Mesodermal cell (in vitro differentiated cells): ENCODE measurements around the gene ADGRV1.

ENCODE experiments used
- H3K27ac ChIP-seq: 2 replicates; pipeline ENCODE4 v1.7.0; 2013; ENCODE audit warnings: mild to moderate bottlenecking, low read depth, low read length, moderate library complexity; ENCODE audit not compliant: severe bottlenecking
- H3K36me3 ChIP-seq: 2 replicates; pipeline ENCODE4 v1.7.1; 2013; ENCODE audit warnings: mild to moderate bottlenecking, low read length, moderate library complexity; ENCODE audit not compliant: control insufficient read depth, insufficient read depth
- H3K4me1 ChIP-seq: one replicate; pipeline ENCODE4 v1.7.1; 2013; ENCODE audit warnings: mild to moderate bottlenecking, low read length; ENCODE audit not compliant: insufficient read depth, control insufficient read depth, poor library complexity, severe bottlenecking
- H3K4me3 ChIP-seq: 2 replicates; pipeline ENCODE4 v1.7.0; 2013; ENCODE audit warnings: low read length, control low read depth, mild to moderate bottlenecking; ENCODE audit not compliant: insufficient read depth, poor library complexity, severe bottlenecking; ENCODE audit errors: extremely low read depth
- H3K9me3 ChIP-seq: 2 replicates; pipeline ENCODE4 v1.7.1; 2013; ENCODE audit warnings: mild to moderate bottlenecking, low read length, moderate library complexity; ENCODE audit not compliant: control insufficient read depth
- WGBS, 2 experiments: methylation state at CpG; one replicate each; pipeline ENCODE4 v1.1.5; 2013; ENCODE audit warnings: missing lambda C conversion rate in 2 of 2; ENCODE audit not compliant: insufficient coverage in 2 of 2; 5-methylcytosine and 5-hydroxymethylcytosine counted together

ADGRV1 gene

DNA sequence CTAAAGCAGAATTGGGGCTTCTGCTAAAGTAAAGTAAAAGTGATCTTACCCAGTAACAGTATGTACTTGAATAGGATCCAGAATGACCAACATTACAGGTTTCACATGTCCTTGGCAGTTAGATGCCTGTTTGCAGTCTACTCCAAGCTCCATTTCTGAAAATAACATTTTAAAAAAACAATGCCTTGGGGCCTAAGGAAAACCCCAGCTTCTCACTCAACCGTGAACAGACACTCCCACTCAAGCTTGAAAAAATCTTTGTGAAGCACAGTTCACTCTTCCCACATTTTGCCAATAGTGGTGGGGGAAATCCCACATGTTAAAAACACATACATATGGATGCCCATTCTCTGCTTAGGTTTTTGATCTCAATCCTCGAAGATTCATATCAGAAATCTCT, 520.4 kb downstream of the ADGRV1 start:
- no peaks in the 10 kb centered on the region for H3K36me3 ChIP-seq
- WGBS, 2 experiments: 67% methylated on average over 1 of the region's 2 CpGs; no CpG with 5 or more reads in 1 of the 2 experiments
- H3K4me3 ChIP-seq: no peak overlapping the region
- no peak overlapping the region for H3K27ac ChIP-seq
- no peaks in the 10 kb centered on the region for H3K9me3 ChIP-seq
- no peaks in the 10 kb centered on the region for H3K4me1 ChIP-seq

DNA sequence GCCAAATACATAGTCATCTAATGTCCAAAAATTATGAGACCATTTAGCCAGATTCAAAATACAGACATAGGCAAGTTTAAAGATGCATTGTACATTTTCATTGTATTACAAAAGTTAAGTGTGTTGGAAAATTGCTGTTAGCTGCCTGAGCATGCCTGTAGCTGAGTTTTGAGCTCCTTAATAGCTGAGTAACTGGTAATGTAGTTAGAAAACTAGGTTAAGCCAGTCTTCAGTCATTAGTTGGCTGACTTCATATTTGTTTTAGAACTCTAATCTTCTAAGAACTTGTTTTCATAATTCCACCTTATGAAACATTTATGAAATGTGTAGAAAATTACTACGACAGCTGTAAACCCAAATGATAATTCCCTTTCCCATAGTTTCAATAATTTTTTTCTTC, 531.2 kb downstream of the ADGRV1 start:
- H3K36me3 ChIP-seq: no peaks in the 10 kb centered on the region
- no peaks in the 10 kb centered on the region for H3K9me3 ChIP-seq
- H3K4me1 ChIP-seq: peaks cover 11% of the 10 kb centered on the region
- H3K27ac ChIP-seq: no peak overlapping the region
- WGBS, 2 experiments: 100% methylated on average over 1 of the region's 1 CpG; no CpG with 5 or more reads in 1 of the 2 experiments
- H3K4me3 ChIP-seq: no peak overlapping the region

DNA sequence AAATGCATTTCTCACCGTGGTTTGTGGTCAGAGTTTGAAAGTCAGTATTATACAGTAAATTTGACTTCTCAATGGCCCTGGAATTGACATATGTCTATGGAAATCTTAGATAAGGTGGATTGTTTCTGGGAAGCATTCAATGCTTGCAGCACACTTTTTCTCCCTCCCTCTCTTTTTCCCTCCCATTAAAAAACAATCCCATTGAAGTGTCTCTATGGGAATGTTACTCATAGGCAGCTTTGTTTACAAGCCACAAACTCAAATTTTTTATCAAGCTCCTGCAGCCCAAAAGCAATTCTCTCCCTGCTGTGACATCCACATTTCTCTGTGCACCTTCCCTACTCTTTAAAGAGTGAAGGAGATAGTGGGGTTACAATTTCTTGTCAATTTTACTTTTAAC, 532.4 kb downstream of the ADGRV1 start:
- H3K9me3 ChIP-seq: no peaks in the 10 kb centered on the region
- peaks cover 17% of the 10 kb centered on the region for H3K4me1 ChIP-seq
- 80 to 83% methylated on average over 1 of the region's 1 CpG for WGBS, 2 experiments
- H3K4me3 ChIP-seq: no peak overlapping the region
- H3K36me3 ChIP-seq: no peaks in the 10 kb centered on the region
- H3K27ac ChIP-seq: no peak overlapping the region

DNA sequence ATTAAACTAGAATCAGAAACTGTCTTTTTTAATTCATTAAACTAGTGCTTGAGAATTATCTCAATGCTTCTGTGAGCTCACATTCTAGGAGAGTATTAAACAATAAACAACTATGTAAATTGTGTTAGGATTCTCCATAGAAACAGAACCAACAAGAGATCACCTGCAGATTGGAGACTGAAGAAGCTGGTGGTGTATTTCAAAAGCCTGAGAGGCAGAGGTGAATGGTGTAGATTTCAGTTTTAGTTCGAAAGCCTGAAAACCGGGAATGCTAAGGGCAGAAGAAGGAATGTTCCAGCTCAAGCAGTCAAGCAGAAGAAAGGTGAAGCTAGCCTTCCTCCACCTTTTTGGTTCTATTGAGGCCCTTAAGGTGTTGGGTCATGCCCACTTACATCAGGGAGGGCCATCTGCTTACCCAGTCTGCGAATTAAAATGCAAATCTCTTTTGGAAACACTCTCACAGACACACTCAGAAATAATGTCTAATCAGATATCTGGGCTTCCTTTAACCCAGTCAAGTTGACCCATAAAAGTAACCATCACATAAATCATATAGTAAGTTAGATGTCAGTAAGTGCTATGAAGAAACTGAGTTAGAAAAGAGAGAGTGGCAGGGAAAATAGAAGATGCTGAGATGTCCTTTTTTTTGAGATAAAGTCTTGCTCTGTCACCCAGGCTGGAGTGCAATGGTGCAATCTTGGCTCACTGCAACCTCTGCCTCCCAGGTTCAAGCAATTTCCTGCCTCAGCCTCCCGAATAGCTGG, 533.1 kb downstream of the ADGRV1 start:
- 84 to 89% methylated on average over 2 to 3 of the region's 4 CpGs for WGBS, 2 experiments
- H3K27ac ChIP-seq: no peak overlapping the region
- no peaks in the 10 kb centered on the region for H3K36me3 ChIP-seq
- peaks cover 17% of the 10 kb centered on the region for H3K4me1 ChIP-seq
- no peak overlapping the region for H3K4me3 ChIP-seq
- H3K9me3 ChIP-seq: no peaks in the 10 kb centered on the region

DNA sequence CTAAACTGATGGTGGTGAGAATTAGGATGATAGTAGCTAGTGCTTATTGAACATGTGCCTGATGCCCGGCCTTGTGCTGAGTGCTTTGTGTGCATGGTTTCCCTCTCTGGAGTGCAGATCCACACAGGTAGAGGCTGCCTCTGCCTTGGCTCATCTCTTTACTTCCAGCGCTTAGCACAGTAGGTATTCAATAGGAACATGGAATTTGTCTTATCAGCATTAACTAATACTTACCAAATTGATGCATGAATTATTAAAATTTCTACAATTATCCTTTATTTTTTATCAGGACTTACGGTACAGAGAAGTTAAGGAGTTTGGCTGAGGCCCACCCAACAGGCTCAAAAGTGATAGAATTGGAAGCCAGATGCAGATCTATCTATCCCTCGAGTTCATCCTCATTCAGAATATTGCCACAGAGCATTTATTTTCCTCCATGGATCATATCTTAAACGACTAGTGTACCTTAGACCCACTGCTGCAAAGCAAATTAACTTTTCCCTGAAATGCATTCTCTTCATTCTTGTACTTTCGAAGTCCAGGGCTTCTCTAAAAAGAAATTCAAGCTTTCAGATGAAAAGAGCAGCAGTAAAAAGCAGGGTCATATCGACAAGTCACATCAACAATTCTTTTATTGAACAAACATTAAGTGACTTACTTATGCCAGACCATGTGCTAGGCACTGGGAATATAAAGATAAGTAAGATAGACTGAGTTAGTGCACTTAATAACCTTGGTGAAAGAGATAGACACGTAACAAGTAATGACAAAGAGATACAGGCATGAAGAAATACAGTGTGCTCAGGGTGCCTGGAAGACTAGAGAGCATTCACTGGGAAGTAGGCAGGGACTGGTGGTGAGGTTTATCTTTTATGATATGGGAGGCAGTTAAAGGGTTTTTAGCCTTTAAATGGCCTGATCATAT, 534.5 kb downstream of the ADGRV1 start:
- WGBS, 2 experiments: 95% methylated on average over 6 of the region's 8 CpGs
- no peaks in the 10 kb centered on the region for H3K9me3 ChIP-seq
- H3K36me3 ChIP-seq: no peaks in the 10 kb centered on the region
- peaks cover 17% of the 10 kb centered on the region for H3K4me1 ChIP-seq
- H3K27ac ChIP-seq: no peak overlapping the region
- H3K4me3 ChIP-seq: no peak overlapping the region

DNA sequence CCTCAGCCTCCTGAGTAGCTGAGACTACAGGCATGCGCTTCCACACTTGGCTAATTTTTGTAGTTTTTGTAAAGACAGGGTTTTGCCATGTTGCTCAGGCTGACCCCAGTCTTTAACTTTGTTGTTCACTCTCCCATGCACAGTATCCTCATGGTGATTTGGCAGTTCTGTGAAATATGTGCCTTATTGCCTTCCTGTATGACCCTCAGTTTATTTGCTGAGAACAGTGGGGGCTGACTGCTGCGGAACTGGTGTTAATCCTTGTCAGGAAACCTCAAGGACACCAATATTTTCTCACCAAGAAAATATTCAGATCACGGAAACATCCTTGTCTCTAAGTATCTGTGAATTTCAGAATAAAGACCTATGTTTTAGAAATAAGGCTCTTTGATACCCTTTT, 536.7 kb downstream of the ADGRV1 start:
- Histone ChIP-seq H3K4me1 (peaks cover 17% of the 10 kb centered on the region), H3K4me3 (no peak overlapping the region), H3K27ac (no peak overlapping the region), H3K36me3 (no peaks in the 10 kb centered on the region), H3K9me3 (no peaks in the 10 kb centered on the region)
- no CpG with 5 or more reads among the region's 3 CpGs for WGBS, 2 experiments

DNA sequence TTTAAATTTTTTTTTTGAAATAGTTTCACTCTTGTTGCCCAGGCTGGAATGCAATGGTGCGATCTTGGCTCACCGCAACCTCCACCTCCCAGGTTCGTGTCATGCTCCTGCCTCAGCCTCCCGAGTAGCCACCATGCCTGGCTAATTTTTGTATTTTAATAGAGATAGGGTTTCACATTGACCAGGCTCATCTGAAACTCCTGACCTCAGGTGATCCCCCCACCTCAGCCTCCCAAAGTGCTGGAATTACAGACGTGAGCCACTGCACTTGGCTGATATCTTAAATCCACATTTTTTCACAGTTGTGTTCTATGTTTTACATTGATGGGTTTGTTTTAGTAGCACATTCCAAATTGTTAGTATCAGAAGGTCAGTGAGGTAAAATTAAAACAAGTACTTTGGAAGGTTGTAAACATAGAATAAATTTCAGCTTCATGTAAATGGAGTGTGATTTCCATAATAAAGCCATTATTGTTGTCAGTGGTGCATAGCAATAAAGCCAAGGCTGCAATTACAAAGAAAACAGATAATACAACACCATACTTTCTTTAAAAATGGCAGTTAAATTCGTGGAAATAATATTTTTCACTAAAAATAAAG, 537.3 kb downstream of the ADGRV1 start:
- no peak overlapping the region for H3K4me3 ChIP-seq

DNA sequence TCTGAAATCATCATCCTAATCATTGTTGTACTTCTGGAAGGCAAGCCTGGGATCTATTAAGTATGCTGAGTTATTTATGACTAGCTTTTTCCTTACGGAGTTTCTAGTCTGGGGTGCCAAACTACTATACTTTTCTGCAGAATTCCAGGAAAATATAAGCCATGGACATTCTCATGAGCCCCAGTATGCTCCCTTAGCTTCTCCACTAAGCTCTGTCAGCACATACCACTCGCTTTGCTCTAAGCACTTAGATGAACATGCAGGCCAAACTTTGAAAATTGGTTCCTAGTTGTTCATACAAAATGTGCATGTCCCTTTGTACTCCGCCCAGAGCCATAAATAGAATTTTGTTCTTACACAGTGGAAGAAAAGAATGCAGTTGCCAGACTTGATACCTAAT, 539.9 kb downstream of the ADGRV1 start:
- Histone ChIP-seq H3K4me3 (no peak overlapping the region), H3K27ac (no peak overlapping the region), H3K9me3 (no peaks in the 10 kb centered on the region), H3K36me3 (no peaks in the 10 kb centered on the region), H3K4me1 (peaks cover 9% of the 10 kb centered on the region)
- 94 to 100% methylated on average over 2 of the region's 3 CpGs for WGBS, 2 experiments

More for the DNA sequence above, 537.3 kb downstream of the ADGRV1 start:
- Histone ChIP-seq H3K36me3 (no peaks in the 10 kb centered on the region), H3K9me3 (no peaks in the 10 kb centered on the region), H3K27ac (no peak overlapping the region), H3K4me1 (peaks cover 12% of the 10 kb centered on the region)
- 79% methylated on average over 3 of the region's 6 CpGs; no CpG with 5 or more reads in 1 of the 2 experiments for WGBS, 2 experiments

DNA sequence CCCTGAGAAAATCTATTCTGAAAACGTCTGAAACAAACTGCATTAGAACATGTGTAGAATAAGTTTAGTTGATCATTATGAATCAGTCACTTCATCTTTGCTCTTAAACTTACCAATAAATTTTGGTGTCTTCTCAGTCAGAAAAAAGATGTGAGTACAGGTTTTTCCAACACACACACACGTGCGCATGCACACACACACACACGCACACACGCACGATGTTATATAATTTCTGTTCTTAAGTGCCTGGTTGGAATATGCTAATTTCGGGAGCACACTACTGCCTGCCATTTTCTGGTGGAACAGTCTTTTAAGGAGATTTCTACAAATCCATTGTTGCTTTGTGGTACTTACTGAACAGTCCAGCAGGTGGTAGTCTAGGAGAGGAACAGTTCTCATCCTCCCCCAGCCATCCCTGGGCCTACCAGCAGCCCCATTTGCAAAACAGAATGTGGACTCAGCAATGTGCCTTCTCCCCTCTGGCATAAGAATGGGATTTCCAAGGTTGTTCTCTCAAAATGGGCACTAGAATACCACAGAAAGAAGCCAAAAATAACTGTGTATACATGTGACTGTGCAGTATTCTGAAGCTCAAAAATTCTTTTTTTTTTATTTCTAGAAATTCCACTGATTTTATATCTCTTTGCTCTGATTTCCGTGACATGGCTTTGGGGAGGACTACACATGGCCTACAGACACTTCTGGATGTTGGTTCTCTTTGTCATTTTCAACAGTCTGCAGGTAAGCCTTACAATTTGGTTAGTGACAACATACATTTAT, 543.2 kb downstream of the ADGRV1 start:
- Histone ChIP-seq H3K36me3 (no peaks in the 10 kb centered on the region), H3K4me1 (no peaks in the 10 kb centered on the region), H3K9me3 (peaks cover 7% of the 10 kb centered on the region), H3K4me3 (no peak overlapping the region), H3K27ac (no peak overlapping the region)
- 80% methylated on average over 7 of the region's 8 CpGs; no CpG with 5 or more reads in 1 of the 2 experiments for WGBS, 2 experiments
